ENCODE measurements around the gene PAK1IP1.
A peak's percentile ranks its signal among the peaks of the same experiment; 100 is the strongest.
"Not testable (repeated sequence)": the region's sequence is repeated elsewhere in the genome, so short reads cannot be mapped to it uniquely, and the experiment has no call there.

Gene PAK1IP1

GRCh38 chr6:10742251-10742650, 47.5 kb downstream of the PAK1IP1 start:
- no peak for TF ChIP-seq CTCF (IDR thresholded peaks at IDR 0.05; ENCODE audit: insufficient read depth, low read length, poor library complexity, severe bottlenecking)
- Histone ChIP-seq H3K4me3 (replicated peaks; ENCODE audit: low read depth, low read length) (no peak overlapping the region), H3K27me3 (replicated peaks; ENCODE audit: control insufficient read depth, insufficient read depth, low read length) (no peaks in the 10 kb centered on the region), H3K36me3 (ENCODE audit: control insufficient read depth, insufficient read depth, low read length) (no peaks in the 10 kb centered on the region)
- no peak for DNase-seq (ENCODE audit: extremely low read depth, insufficient read length)

- Histone ChIP-seq H3K36me3 (ENCODE audit: control insufficient read depth, insufficient read depth, low read length) (no peaks in the 10 kb centered on the region), H3K4me3 (replicated peaks; ENCODE audit: low read depth, low read length) (no peak overlapping the region), H3K27me3 (replicated peaks; ENCODE audit: control insufficient read depth, insufficient read depth, low read length) (no peaks in the 10 kb centered on the region)
- no peak for TF ChIP-seq CTCF (IDR thresholded peaks at IDR 0.05; ENCODE audit: insufficient read depth, low read length, poor library complexity, severe bottlenecking)
- no peak for DNase-seq (ENCODE audit: extremely low read depth, insufficient read length)
These were observed 48.7 kb downstream of the PAK1IP1 start for GRCh38 chr6:10743515-10743914.

GRCh38 chr6:10745116-10745515, 50.3 kb downstream of the PAK1IP1 start:
- Histone ChIP-seq H3K27me3 (replicated peaks; ENCODE audit: control insufficient read depth, insufficient read depth, low read length) (no peaks in the 10 kb centered on the region), H3K4me3 (replicated peaks; ENCODE audit: low read depth, low read length) (no peak overlapping the region), H3K36me3 (ENCODE audit: control insufficient read depth, insufficient read depth, low read length) (no peaks in the 10 kb centered on the region)
- no peak for TF ChIP-seq CTCF (IDR thresholded peaks at IDR 0.05; ENCODE audit: insufficient read depth, low read length, poor library complexity, severe bottlenecking)
- DNase-seq (ENCODE audit: extremely low read depth, insufficient read length): no peak

DNA sequence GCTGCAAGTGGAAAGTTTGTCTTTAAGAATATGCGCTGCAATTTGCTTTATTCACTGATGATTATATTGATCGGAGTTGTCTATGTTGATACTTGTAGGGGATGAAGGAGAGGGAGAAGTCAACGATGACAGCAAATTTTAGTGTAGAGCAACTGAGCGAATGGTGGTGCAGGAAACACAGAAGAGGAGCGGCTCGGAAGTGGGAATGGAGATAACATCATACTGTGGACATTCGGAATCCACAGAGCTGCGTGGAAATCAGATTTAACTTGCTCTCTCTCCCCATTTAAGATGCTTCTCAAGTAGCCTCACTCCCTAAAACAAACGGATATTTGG, 52.1 kb downstream of the PAK1IP1 start:
- no peaks in the 10 kb centered on the region for H3K27me3 ChIP-seq (replicated peaks; ENCODE audit: control insufficient read depth, insufficient read depth, low read length)
- DNase-seq (ENCODE audit: extremely low read depth, insufficient read length): no peak
- TF ChIP-seq CTCF (IDR thresholded peaks at IDR 0.05; ENCODE audit: insufficient read depth, low read length, poor library complexity, severe bottlenecking): no peak
- H3K36me3 ChIP-seq (ENCODE audit: control insufficient read depth, insufficient read depth, low read length): peaks cover 5% of the 10 kb centered on the region
- H3K4me3 ChIP-seq (replicated peaks; ENCODE audit: low read depth, low read length): peak overlapping the region; percentile 87

DNA sequence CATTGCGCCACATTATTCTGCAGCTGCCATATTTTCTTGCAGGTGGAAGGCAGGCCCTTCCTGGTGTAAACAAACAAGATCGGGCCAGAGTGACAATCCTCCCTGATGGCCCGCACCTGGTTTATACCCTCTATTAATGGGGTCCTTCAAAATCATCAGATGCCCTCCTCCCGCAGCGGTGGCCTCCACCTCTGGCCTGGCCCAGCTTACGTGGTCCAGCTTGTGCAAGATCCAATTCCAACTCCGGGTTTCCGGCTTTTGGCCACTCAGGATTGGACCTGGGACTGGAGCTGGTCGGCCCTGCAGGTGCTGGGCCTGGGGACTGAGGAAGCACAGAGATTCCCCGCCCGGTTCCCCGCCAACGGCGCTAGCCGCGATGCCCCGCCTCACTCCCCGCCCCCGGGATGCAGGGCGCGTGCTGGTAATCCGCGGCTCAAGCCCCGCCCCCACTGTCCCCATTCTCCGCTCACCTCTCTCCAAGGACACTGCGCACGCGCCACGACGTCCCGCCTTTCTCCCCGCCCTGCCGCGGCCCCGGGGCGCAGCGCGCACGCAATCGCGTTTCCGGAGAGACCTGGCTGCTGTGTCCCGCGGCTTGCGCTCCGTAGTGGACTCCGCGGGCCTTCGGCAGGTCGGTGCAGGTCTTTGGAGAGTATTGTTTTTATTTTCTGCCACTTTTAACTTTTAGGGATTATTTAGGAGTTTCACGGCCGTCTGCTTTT, 52.6 kb downstream of the PAK1IP1 start, which contains the start of gene TMEM14B:
Gene TMEM14B, plus strand, starts transcription at position 555 of the 722 bp plus-strand sequence. CDS start 1,441 bp downstream, outside the sequence.
- H3K36me3 ChIP-seq (ENCODE audit: control insufficient read depth, insufficient read depth, low read length): peaks cover 5% of the 10 kb centered on the region
- H3K4me3 ChIP-seq (replicated peaks; ENCODE audit: low read depth, low read length): peak within 1 kb of the TSS; percentile 87
- peak; percentile 98 for DNase-seq (ENCODE audit: extremely low read depth, insufficient read length)
- H3K27me3 ChIP-seq (replicated peaks; ENCODE audit: control insufficient read depth, insufficient read depth, low read length): no peaks in the 10 kb centered on the region
- TF ChIP-seq CTCF (IDR thresholded peaks at IDR 0.05; ENCODE audit: insufficient read depth, low read length, poor library complexity, severe bottlenecking): no peak

- peaks cover 6% of the 10 kb centered on the region for H3K36me3 ChIP-seq (ENCODE audit: control insufficient read depth, insufficient read depth, low read length)
- H3K27me3 ChIP-seq (replicated peaks; ENCODE audit: control insufficient read depth, insufficient read depth, low read length): no peaks in the 10 kb centered on the region
- no peak overlapping the region for H3K4me3 ChIP-seq (replicated peaks; ENCODE audit: low read depth, low read length)
- DNase-seq (ENCODE audit: extremely low read depth, insufficient read length): no peak
- no peak for TF ChIP-seq CTCF (IDR thresholded peaks at IDR 0.05; ENCODE audit: insufficient read depth, low read length, poor library complexity, severe bottlenecking)
These were observed 55.0 kb downstream of the PAK1IP1 start for GRCh38 chr6:10749734-10750133.

DNA sequence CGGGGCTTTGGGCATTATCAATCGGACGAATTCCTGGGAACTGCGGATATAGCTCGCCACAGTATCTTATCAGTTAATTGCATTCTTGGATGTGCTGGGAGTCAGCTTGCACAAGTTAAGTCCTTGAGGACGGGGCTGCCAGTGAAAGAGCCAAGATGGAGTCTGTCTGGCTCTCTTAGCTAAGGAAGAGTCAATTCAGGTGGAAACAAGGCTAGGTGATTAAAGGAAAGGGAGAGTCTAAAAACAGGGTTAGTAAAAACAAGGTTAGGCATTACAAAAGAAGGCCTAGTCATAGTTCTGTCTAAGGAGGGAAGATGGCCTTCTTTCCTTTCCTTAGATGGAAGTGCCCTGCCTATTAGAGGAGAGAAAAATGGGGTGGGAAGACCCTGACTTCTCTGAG, 55.8 kb downstream of the PAK1IP1 start:
- not testable (repeated sequence) for H3K36me3 ChIP-seq (ENCODE audit: control insufficient read depth, insufficient read depth, low read length); H3K27me3 ChIP-seq (replicated peaks; ENCODE audit: control insufficient read depth, insufficient read depth, low read length); DNase-seq (ENCODE audit: extremely low read depth, insufficient read length); H3K4me3 ChIP-seq (replicated peaks; ENCODE audit: low read depth, low read length)

- not testable (repeated sequence) for DNase-seq (ENCODE audit: extremely low read depth, insufficient read length); H3K36me3 ChIP-seq (ENCODE audit: control insufficient read depth, insufficient read depth, low read length); H3K4me3 ChIP-seq (replicated peaks; ENCODE audit: low read depth, low read length); H3K27me3 ChIP-seq (replicated peaks; ENCODE audit: control insufficient read depth, insufficient read depth, low read length)
These were observed 57.0 kb downstream of the PAK1IP1 start for GRCh38 chr6:10751757-10752156.

All from GM06990 (cell line).